UCSD-AML1 (cell line): ENCODE results near the gene KCNJ2.

Source experiments
- DNase-seq: peaks from one replicate; lab custom pipeline; 2025; ENCODE audit not compliant: unreplicated experiment; lab: John Stamatoyannopoulos, UW

Gene KCNJ2

GRCh38 chr17:70168977-70169708 is at the start of gene KCNJ2:
TSS of gene KCNJ2 (plus strand) at chr17:70169532. CDS start at chr17:70175040, 5,508 bp downstream.
- DNase-seq = peak; percentile 82

- no peak for DNase-seq
Observed at GRCh38 chr17:70119545-70119944, 49.8 kb upstream of the KCNJ2 start.

DNA sequence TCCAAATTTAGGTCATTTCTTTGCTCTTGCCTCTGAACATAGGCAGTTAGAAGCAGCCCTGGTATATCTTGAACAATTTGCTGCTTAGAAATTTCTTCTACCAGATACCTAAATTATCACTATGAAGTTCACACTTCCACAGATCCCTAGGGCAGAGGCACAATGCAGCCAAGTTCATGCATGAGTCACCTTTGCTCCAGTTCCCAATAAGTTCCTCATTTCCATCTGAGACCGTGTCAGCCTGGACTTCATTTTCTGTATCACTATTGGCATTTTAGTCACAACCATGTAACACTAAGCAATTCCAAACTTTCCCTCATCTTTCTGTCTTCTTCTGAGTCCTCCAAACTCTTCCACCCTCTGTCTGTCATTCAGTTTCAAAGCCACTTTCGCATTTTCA is 49.3 kb upstream of the KCNJ2 start:
- DNase-seq = no peak

GRCh38 chr17:70120425-70120824 is 48.9 kb upstream of the KCNJ2 start:
- no peak for DNase-seq

- no peak for DNase-seq
Observed at GRCh38 chr17:70121126-70121525, 48.2 kb upstream of the KCNJ2 start.

GRCh38 chr17:70123193-70123592 is 46.1 kb upstream of the KCNJ2 start:
- no peak for DNase-seq

- no peak for DNase-seq
Observed at GRCh38 chr17:70124723-70125122, 44.6 kb upstream of the KCNJ2 start.

- DNase-seq = no peak
Observed at GRCh38 chr17:70127221-70127873, 42.0 kb upstream of the KCNJ2 start.

GRCh38 chr17:70128727-70129238 is 40.5 kb upstream of the KCNJ2 start:
- DNase-seq = no peak

- no peak for DNase-seq
Observed at GRCh38 chr17:70130289-70130688, 39.0 kb upstream of the KCNJ2 start.

DNA sequence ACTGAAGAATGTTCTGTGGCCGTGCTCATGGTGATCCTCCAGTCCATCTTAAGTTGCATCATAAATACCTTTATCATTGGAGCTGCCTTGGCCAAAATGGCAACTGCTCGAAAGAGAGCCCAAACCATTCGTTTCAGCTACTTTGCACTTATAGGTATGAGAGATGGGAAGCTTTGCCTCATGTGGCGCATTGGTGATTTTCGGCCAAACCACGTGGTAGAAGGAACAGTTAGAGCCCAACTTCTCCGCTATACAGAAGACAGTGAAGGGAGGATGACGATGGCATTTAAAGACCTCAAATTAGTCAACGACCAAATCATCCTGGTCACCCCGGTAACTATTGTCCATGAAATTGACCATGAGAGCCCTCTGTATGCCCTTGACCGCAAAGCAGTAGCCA is 36.8 kb upstream of the KCNJ2 start:
- no peak for DNase-seq

- no peak for DNase-seq
Observed at GRCh38 chr17:70134042-70134441, 35.3 kb upstream of the KCNJ2 start.

GRCh38 chr17:70134777-70135176 is 34.6 kb upstream of the KCNJ2 start:
- no peak for DNase-seq

DNA sequence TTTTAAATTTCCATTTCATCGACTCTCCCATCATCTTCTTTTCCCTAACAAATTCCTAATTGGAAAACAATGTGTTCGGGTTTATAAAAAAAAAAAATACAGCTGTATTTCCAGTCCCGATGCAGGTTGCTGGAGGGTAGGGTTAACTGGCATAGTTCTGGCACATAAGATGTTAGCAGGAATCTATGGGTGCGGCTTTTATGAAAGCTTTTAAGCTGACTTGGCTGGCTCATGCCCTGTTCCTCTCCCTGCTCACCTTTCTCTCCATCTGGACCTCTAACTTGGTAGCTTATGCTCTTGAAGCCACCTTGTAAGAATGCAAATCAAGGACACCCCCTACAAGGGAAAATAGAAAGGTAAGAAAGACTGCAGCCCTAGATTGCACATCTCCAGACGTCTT is 33.2 kb upstream of the KCNJ2 start:
- DNase-seq = no peak

- no peak for DNase-seq
Observed at GRCh38 chr17:70137451-70138230, 31.7 kb upstream of the KCNJ2 start.

- no peak for DNase-seq
Observed at GRCh38 chr17:70138291-70138865, 31.0 kb upstream of the KCNJ2 start.

DNA sequence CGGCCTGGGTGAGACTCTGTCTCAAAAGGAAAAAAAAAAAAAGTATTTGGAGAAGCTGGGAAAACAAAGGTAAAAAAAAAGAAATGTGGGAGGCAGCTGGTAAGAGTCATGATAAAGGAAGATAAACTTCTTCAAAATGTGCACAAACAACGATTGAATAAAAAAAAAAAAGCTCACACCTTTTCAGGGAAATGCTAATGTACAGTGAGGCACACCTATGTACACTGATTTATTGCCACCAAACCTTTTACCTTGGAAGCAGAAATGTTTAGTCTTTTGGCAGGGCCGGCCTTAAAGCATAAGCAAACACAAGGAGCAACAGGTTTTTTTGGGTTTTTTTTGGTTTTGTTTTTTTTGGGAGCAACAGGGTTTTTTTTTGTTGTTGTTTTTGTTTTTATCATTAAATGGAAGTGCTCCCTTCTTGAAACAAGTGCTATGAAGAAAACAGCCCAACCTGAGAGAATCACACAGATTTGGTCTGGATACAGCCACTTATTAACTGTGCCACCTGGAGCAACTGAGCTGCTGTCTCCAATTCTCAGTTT is 29.8 kb upstream of the KCNJ2 start:
- no peak for DNase-seq

DNA sequence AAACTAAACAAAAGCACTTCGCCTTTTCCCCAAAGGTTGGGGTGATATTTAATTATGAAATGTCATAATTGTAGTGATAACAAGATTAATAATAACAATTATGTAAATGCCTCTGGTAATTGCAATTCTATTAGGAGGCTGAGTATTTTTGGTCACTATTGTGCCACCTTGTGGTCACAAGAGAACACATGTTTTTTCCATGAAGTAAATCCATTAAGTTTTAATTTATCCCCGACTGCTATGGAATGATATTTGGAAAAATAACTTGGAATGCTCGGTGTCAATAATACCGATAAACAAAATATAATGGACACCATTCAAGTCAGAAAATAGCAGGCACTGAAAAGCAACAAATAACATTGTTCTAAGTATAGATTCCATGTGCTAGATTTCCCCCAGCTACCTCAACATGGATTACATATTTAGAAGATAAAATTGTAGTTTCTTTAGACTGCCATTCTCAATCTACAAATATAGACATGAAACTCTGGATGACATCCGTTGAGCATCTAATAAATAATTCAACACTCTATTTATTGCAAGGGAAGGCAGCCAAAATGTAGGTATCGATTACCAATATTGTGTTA is 25.0 kb upstream of the KCNJ2 start:
- no peak for DNase-seq

DNA sequence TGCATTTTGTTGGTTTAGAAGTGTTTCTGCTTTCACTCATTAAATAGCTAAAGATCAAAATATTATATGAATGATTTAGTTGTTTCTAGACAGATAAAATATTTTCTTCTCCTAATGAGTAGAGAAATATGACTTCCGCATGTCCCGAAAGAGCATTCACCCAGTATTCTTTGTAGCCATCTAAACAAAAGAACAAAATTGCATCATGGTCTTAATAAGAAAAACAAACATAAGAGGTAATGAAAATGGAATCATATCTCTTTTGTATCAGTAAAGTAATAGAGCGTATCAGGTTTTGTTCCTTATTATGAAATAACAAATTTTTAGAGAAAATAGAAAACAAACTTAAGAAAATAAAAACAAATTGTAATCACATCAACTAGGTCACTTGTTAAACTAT is 16.1 kb upstream of the KCNJ2 start:
- DNase-seq = no peak

DNA sequence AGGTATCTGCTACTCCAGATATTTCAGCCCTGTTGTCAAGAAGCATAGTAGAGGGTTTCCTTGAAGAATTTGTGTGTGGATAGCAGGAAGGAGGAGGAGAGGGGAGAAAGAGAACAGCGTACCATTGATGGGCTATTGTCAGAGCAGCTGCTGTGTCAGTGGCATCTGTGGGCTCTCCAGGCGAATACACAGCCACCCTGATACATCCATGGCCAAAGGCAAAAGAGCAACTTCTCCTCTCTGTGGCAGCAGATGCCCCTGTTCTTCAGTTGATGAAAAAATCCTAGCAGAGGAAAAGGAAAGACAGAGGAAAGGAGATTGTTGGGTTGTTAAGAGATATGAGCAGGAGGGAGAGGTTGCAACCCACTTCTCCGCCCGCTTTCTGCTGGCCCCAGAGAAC is 12.2 kb upstream of the KCNJ2 start:
- DNase-seq = no peak

DNA sequence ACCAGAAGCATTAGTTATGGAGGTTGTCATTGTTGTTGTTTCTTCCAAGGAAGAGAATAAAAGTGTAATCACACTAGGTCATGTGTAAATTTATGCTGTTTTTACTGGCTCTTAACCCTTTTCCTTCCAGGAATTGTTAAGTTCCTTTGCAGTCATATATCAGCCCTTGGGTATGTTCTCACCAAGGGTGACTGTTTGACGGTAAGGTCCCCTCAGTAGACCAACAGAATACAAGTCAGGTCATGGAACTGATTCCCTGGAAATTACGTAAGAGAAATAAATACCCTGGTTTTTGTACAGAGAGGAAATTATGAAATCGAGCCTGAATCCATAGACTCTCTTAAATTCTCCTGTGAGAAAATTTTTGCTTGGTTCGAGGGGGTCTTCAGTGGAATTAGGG is 11.2 kb upstream of the KCNJ2 start:
- no peak for DNase-seq
